HUES48 (cell line): ENCODE data around the gene LRP1.

Source experiments
- H3K27ac ChIP-seq: one replicate; pipeline ENCODE4 v1.7.0; 2013; ENCODE audit warnings: low read depth, low read length, inconsistent platforms
- H3K27me3 ChIP-seq: 2 replicates; pipeline ENCODE4 v1.6.1; 2013; ENCODE audit warnings: mild to moderate bottlenecking, low read length; ENCODE audit not compliant: control insufficient read depth, insufficient read depth
- H3K36me3 ChIP-seq: 2 replicates; pipeline ENCODE4 v1.6.1; 2013; ENCODE audit warnings: low read length; ENCODE audit not compliant: control insufficient read depth, insufficient read depth
- H3K4me1 ChIP-seq: 2 replicates; pipeline ENCODE4 v1.6.1; 2013; ENCODE audit warnings: mild to moderate bottlenecking, low read length; ENCODE audit not compliant: control insufficient read depth, insufficient read depth
- H3K4me3 ChIP-seq: 2 replicates; pipeline ENCODE4 v1.5.1; 2013; ENCODE audit warnings: mild to moderate bottlenecking, low read depth, low read length
- H3K9ac ChIP-seq: 2 replicates; pipeline ENCODE4 v1.6.1; 2013; ENCODE audit warnings: mild to moderate bottlenecking, low read depth, low read length, moderate library complexity
- H3K9me3 ChIP-seq: 2 replicates; pipeline ENCODE4 v1.6.1; 2013; ENCODE audit warnings: low read length; ENCODE audit not compliant: control insufficient read depth, insufficient read depth

The LRP1 gene

DNA sequence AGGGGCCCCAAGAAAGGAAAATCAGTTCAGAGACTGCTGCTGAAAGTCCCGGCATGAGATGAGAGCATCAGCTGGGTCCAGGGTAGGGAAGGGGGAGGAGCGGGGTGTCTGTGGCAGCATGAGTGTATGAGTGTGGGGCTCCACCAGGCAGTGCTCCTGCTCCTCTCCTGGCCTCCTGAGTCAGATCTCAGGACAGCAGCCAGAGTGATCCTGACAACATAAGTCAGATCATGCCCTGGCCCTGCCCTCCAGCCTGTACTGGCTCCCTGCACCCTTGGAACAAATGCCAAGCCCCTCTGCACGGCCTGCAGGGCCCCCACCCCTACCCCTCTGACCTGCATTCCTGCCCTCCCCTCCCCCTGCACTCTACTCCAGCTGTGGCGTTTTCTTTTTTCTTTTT lies 43.4 kb downstream of the LRP1 start:
- no peak overlapping the region for H3K9ac ChIP-seq
- H3K9me3 ChIP-seq, result no peaks in the 10 kb centered on the region
- H3K27ac ChIP-seq, result no peak overlapping the region
- H3K4me1 ChIP-seq, result no peaks in the 10 kb centered on the region
- H3K27me3 ChIP-seq, result no peaks in the 10 kb centered on the region
- H3K4me3 ChIP-seq, result no peak overlapping the region
- H3K36me3 ChIP-seq, result peaks cover 84% of the 10 kb centered on the region

DNA sequence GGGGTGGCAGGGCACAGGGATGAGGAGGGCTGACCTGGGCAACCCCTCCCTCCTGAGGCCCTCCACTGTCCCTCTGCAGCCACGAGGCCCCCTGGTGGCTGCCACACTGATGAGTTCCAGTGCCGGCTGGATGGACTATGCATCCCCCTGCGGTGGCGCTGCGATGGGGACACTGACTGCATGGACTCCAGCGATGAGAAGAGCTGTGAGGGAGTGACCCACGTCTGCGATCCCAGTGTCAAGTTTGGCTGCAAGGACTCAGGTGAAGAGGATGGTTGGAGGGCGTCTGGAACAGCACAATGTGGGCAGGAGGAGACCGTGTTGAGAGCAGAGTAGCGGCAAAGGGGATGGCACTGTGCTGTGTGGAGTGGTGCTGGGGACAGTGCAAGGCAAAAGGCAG lies 44.8 kb downstream of the LRP1 start:
- no peak overlapping the region for H3K27ac ChIP-seq
- H3K27me3 ChIP-seq, result no peaks in the 10 kb centered on the region
- no peak overlapping the region for H3K4me3 ChIP-seq
- no peaks in the 10 kb centered on the region for H3K4me1 ChIP-seq
- H3K9ac ChIP-seq, result no peak overlapping the region
- H3K9me3 ChIP-seq, result no peaks in the 10 kb centered on the region
- H3K36me3 ChIP-seq, result peaks cover 83% of the 10 kb centered on the region

DNA sequence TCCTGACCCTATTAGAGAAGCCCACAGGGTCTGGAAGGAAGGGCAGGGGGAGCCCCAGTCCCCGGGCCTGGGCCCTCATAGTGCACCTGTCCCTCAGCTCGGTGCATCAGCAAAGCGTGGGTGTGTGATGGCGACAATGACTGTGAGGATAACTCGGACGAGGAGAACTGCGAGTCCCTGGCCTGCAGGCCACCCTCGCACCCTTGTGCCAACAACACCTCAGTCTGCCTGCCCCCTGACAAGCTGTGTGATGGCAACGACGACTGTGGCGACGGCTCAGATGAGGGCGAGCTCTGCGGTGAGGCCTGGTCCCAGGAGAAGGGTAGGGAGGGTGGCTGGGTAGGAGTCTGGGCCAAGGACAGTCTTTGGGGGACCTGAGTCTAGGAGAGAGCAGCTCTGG lies 45.4 kb downstream of the LRP1 start:
- H3K9me3 ChIP-seq, result no peaks in the 10 kb centered on the region
- peaks cover 83% of the 10 kb centered on the region for H3K36me3 ChIP-seq
- H3K4me1 ChIP-seq, result no peaks in the 10 kb centered on the region
- no peak overlapping the region for H3K27ac ChIP-seq
- no peak overlapping the region for H3K4me3 ChIP-seq
- no peaks in the 10 kb centered on the region for H3K27me3 ChIP-seq
- no peak overlapping the region for H3K9ac ChIP-seq

DNA sequence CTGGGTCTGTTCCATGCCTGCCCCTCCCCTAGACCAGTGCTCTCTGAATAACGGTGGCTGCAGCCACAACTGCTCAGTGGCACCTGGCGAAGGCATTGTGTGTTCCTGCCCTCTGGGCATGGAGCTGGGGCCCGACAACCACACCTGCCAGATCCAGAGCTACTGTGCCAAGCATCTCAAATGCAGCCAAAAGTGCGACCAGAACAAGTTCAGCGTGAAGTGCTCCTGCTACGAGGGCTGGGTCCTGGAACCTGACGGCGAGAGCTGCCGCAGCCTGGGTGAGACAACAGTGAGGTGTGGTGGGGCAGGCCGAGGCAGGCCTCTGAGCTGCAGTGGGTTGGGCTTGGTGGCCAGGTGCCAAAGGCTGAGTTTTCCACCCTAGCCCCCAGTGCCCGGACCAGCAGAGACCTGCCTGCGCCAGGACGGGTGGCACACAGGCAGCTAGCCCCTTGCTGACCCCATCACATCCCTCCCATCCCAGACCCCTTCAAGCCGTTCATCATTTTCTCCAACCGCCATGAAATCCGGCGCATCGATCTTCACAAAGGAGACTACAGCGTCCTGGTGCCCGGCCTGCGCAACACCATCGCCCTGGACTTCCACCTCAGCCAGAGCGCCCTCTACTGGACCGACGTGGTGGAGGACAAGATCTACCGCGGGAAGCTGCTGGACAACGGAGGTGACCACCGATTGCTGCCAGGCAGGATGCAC lies 47.3 kb downstream of the LRP1 start:
- Histone ChIP-seq H3K9me3 (no peaks in the 10 kb centered on the region), H3K4me3 (no peak overlapping the region), H3K4me1 (no peaks in the 10 kb centered on the region), H3K9ac (no peak overlapping the region), H3K27ac (no peak overlapping the region), H3K27me3 (no peaks in the 10 kb centered on the region), H3K36me3 (peaks cover 83% of the 10 kb centered on the region)

DNA sequence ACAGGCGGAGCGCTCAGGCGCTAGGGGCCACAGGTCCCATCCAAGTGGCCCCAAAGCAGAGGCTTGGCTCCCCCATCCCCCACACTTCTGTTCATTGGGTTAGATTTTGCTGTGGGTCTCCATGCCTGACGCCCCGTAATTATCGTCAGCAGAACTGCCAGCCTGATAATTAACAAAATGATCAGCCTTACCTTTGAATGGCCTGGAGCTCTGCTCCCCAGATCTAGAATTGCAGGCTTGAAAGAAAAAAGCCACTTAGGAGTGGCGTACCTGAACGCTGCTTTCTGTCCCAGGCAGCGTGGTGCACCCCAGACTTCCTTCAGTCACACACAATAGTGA lies 47.8 kb downstream of the LRP1 start:
- H3K4me3 ChIP-seq, result no peak overlapping the region
- H3K4me1 ChIP-seq, result no peaks in the 10 kb centered on the region
- H3K9me3 ChIP-seq, result no peaks in the 10 kb centered on the region
- no peak overlapping the region for H3K27ac ChIP-seq
- H3K9ac ChIP-seq, result no peak overlapping the region
- peaks cover 83% of the 10 kb centered on the region for H3K36me3 ChIP-seq
- no peaks in the 10 kb centered on the region for H3K27me3 ChIP-seq

DNA sequence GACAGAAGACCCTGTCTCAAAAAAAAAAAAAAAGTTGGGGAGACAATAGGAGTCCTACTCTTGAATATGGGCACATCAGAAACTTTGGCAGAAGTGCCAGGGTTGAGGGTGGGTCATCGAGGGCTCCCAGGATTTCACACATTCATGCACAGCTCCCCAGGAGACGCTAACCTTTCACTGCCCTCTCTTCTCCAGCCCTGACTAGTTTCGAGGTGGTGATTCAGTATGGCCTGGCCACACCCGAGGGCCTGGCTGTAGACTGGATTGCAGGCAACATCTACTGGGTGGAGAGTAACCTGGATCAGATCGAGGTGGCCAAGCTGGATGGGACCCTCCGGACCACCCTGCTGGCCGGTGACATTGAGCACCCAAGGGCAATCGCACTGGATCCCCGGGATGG lies 48.6 kb downstream of the LRP1 start:
- Histone ChIP-seq H3K9ac (no peak overlapping the region), H3K4me3 (no peak overlapping the region), H3K36me3 (peaks cover 88% of the 10 kb centered on the region), H3K27me3 (no peaks in the 10 kb centered on the region), H3K9me3 (no peaks in the 10 kb centered on the region), H3K4me1 (no peaks in the 10 kb centered on the region), H3K27ac (no peak overlapping the region)

DNA sequence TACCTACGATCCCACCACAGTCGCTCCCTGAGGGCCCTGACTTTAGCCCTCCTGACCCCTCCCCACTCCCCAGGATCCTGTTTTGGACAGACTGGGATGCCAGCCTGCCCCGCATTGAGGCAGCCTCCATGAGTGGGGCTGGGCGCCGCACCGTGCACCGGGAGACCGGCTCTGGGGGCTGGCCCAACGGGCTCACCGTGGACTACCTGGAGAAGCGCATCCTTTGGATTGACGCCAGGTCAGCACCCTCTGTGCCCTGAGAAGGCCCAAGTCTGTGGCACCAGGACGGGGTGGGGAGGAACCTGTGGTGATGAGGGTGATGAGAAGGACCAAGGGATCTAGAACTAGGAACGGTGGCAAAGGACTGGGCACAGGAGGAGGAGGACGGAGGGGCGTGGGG lies 49.1 kb downstream of the LRP1 start:
- no peaks in the 10 kb centered on the region for H3K27me3 ChIP-seq
- no peak overlapping the region for H3K4me3 ChIP-seq
- no peak overlapping the region for H3K27ac ChIP-seq
- H3K9ac ChIP-seq, result no peak overlapping the region
- peaks cover 91% of the 10 kb centered on the region for H3K36me3 ChIP-seq
- no peaks in the 10 kb centered on the region for H3K4me1 ChIP-seq
- H3K9me3 ChIP-seq, result no peaks in the 10 kb centered on the region

DNA sequence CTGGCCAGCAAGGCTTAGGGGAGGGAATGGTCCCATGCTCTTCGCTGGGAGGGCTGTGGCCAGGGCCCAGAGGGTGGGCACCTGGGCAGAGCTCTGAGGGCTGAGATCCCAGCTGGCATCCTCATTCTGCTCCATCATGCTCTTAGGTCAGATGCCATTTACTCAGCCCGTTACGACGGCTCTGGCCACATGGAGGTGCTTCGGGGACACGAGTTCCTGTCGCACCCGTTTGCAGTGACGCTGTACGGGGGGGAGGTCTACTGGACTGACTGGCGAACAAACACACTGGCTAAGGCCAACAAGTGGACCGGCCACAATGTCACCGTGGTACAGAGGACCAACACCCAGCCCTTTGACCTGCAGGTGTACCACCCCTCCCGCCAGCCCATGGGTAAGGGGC lies 49.9 kb downstream of the LRP1 start:
- H3K27me3 ChIP-seq, result no peaks in the 10 kb centered on the region
- peaks cover 88% of the 10 kb centered on the region for H3K36me3 ChIP-seq
- H3K4me3 ChIP-seq, result no peak overlapping the region
- no peak overlapping the region for H3K9ac ChIP-seq
- H3K27ac ChIP-seq, result no peak overlapping the region
- no peaks in the 10 kb centered on the region for H3K4me1 ChIP-seq
- H3K9me3 ChIP-seq, result no peaks in the 10 kb centered on the region

DNA sequence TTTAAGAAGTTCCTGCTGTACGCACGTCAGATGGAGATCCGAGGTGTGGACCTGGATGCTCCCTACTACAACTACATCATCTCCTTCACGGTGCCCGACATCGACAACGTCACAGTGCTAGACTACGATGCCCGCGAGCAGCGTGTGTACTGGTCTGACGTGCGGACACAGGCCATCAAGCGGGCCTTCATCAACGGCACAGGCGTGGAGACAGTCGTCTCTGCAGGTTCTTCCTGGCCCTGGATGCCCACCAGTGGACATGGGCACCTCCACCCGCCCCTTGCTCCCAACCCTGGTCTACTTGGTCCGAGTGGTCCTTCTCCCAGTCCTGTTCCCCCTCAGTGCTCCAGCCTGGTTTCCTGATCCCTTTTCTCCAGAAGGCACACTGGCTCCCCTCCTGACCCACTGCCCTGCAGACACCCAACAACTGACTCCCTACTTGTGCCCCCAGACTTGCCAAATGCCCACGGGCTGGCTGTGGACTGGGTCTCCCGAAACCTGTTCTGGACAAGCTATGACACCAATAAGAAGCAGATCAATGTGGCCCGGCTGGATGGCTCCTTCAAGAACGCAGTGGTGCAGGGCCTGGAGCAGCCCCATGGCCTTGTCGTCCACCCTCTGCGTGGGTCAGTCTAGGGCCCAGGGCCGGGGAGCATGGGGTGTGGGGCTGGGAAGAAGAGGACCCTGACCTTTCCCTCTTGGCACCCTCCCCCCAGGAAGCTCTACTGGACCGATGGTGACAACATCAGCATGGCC lies 51.2 kb downstream of the LRP1 start:
- no peaks in the 10 kb centered on the region for H3K9me3 ChIP-seq
- H3K9ac ChIP-seq, result no peak overlapping the region
- no peak overlapping the region for H3K4me3 ChIP-seq
- peaks cover 88% of the 10 kb centered on the region for H3K36me3 ChIP-seq
- no peaks in the 10 kb centered on the region for H3K4me1 ChIP-seq
- H3K27me3 ChIP-seq, result no peaks in the 10 kb centered on the region
- H3K27ac ChIP-seq, result no peak overlapping the region

DNA sequence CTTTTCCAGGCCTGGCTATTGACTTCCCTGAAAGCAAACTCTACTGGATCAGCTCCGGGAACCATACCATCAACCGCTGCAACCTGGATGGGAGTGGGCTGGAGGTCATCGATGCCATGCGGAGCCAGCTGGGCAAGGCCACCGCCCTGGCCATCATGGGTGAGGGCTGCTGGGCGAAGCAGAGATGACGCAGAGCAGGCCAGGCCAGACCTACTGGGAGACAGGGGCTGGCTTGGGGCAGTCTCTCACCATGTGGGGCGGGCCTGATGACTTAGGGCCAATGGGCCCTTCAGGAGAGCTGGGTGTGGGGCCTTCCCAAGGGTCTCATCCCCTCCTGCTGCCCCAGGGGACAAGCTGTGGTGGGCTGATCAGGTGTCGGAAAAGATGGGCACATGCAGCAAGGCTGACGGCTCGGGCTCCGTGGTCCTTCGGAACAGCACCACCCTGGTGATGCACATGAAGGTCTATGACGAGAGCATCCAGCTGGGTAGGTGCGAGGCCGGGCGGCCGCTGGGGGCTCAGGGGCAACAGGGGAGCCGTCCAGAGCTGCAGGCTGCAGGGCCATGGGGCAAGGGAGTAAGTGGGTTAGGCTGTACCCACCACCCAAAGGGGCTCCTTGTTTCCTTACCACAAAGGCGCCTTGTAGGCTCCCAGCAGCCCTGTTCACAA lies 52.2 kb downstream of the LRP1 start:
- Histone ChIP-seq H3K27me3 (no peaks in the 10 kb centered on the region), H3K4me3 (no peak overlapping the region), H3K36me3 (peaks cover 90% of the 10 kb centered on the region), H3K9me3 (no peaks in the 10 kb centered on the region), H3K27ac (no peak overlapping the region), H3K4me1 (no peaks in the 10 kb centered on the region), H3K9ac (no peak overlapping the region)

DNA sequence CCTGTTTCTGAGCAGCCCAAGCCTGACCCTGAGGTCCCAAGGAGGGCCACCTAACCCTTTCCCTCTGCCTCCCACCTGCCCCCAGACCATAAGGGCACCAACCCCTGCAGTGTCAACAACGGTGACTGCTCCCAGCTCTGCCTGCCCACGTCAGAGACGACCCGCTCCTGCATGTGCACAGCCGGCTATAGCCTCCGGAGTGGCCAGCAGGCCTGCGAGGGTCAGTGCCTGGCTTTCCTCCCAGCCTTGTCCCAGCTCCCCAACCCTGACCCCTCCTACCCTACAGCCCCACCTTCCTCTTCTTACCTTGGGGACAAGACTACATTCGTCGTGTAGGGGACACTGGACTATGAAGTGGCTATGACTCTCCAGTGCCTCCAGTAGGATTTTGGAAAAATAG lies 52.8 kb downstream of the LRP1 start:
- H3K9ac ChIP-seq, result no peak overlapping the region
- no peaks in the 10 kb centered on the region for H3K27me3 ChIP-seq
- no peak overlapping the region for H3K27ac ChIP-seq
- no peak overlapping the region for H3K4me3 ChIP-seq
- H3K4me1 ChIP-seq, result no peaks in the 10 kb centered on the region
- H3K36me3 ChIP-seq, result peaks cover 91% of the 10 kb centered on the region
- no peaks in the 10 kb centered on the region for H3K9me3 ChIP-seq
